A673 (cell line): ENCODE results near the gene FRMD4A. TPM values are rescaled to one million over a fixed set of nuclear protein-coding genes. Genes with fewer than 3 reads are reported as not detected.

Source experiments
- BruUV-seq: library from RNA; stranded (reverse); fragments of 400-500 nt; replicated peaks from 2 replicates; lab custom pipeline; 2021; lab: Mats Ljungman, UMichigan
- CTCF ChIA-PET: fragments of 300-600 bp; sonication (Branson Sonifier 250); formaldehyde crosslinking; loops from one replicate; lab custom pipeline; 2022; ENCODE audit warnings: antibody characterized with exemption; lab: Charles Lee
- POLR2A ChIA-PET: fragments of 300-600 bp; sonication (Branson Sonifier 250); formaldehyde crosslinking; loops from one replicate; lab custom pipeline; 2022; ENCODE audit warnings: antibody characterized with exemption; ENCODE audit not compliant: low non-redundant PET; lab: Charles Lee
- DNase-seq: peaks from one replicate; pipeline ENCODE4 v3.0.0-alpha.2; 2015; ENCODE audit warnings: low spot score
- H3K27ac ChIP-seq: fragments of 200-600 bp; sonication (generic); 2 replicates; pipeline ENCODE4 v1.5.1; 2016; ENCODE audit warnings: mixed run types, low read depth, mild to moderate bottlenecking, mixed read lengths, antibody characterized with exemption, low read length; ENCODE audit not compliant: poor library complexity, severe bottlenecking
- H3K27me3 ChIP-seq: fragments of 200-600 bp; sonication (generic); replicated peaks from 2 replicates; pipeline ENCODE4 v1.6.1; 2017; ENCODE audit warnings: mixed run types, low read depth, mild to moderate bottlenecking, mixed read lengths, antibody characterized with exemption, low read length; ENCODE audit not compliant: insufficient read depth, poor library complexity
- H3K36me3 ChIP-seq: fragments of 200-600 bp; sonication (generic); 2 replicates; pipeline ENCODE4 v1.6.1; 2016; ENCODE audit warnings: mixed run types, mild to moderate bottlenecking, mixed read lengths, antibody characterized with exemption, low read length; ENCODE audit not compliant: insufficient read depth, poor library complexity, severe bottlenecking
- H3K4me1 ChIP-seq: fragments of 200-600 bp; sonication (generic); 2 replicates; pipeline ENCODE4 v1.6.1; 2017; ENCODE audit warnings: mixed run types, mild to moderate bottlenecking, mixed read lengths, antibody characterized with exemption, low read length; ENCODE audit not compliant: insufficient read depth, poor library complexity, severe bottlenecking
- H3K4me3 ChIP-seq: fragments of 200-600 bp; sonication (generic); 2 replicates; pipeline ENCODE4 v1.5.1; 2016; ENCODE audit warnings: low read depth, mixed run types, mild to moderate bottlenecking, mixed read lengths, low read length; ENCODE audit not compliant: poor library complexity, severe bottlenecking
- H3K9me3 ChIP-seq: fragments of 200-600 bp; sonication (generic); 2 replicates; pipeline ENCODE4 v1.6.1; 2016; ENCODE audit warnings: mixed run types, low read depth, mild to moderate bottlenecking, mixed read lengths, antibody characterized with exemption, low read length; ENCODE audit not compliant: poor library complexity, severe bottlenecking
- CTCF ChIP-seq: fragments of 300-800, 200-600 bp; sonication (generic); conservative IDR thresholded peaks from 2 replicates; pipeline ENCODE4 v1.5.1; 2017; ENCODE audit warnings: low read depth, mild to moderate bottlenecking, antibody characterized with exemption, low read length, moderate library complexity, mixed read lengths
- EZH2 ChIP-seq: fragments of 200-600 bp; sonication (generic); IDR thresholded peaks from 2 replicates; pipeline ENCODE4 v1.6.1; 2017; ENCODE audit warnings: borderline replicate concordance, low read depth, mild to moderate bottlenecking, mixed read lengths, antibody characterized with exemption, low read length; ENCODE audit not compliant: poor library complexity, severe bottlenecking
- intact Hi-C: fragments of 100-400 bp; cut with micrococcal nuclease; formaldehyde crosslinking; loops from one replicate; pipeline ENCODE4 v1.10.0; 2022; ENCODE audit not compliant: unreplicated experiment
- total RNA-seq: library from RNA; stranded (reverse); gene quantifications from 2 replicates; pipeline ENCODE4 v1.2.3, GENCODE V29; 2021

The FRMD4A gene
- total RNA-seq, 1 experiment from 2014 or later, result 26.3 TPM

GRCh38 chr10:14262836-14263425 lies 67.8 kb downstream of the FRMD4A start:
- ChIA-PET CTCF (interaction anchor here (0.5 kb wide), 1 partner anchor 18 kb away, joined by 3 read pairs; no protein-coding TSS in a partner anchor), POLR2A (no interaction called here)
- TF ChIP-seq CTCF, result no peak
- no peak for TF ChIP-seq EZH2
- Histone ChIP-seq H3K4me1 (no peaks in the 10 kb centered on the region), H3K36me3 (no peaks in the 10 kb centered on the region), H3K4me3 (no peak overlapping the region), H3K27ac (no peak overlapping the region), H3K27me3 (peaks cover 63% of the 10 kb centered on the region), H3K9me3 (no peaks in the 10 kb centered on the region)
- DNase-seq, result no peak
- intact Hi-C loops, result no loop called here
- no TSS peak for BruUV-seq

DNA sequence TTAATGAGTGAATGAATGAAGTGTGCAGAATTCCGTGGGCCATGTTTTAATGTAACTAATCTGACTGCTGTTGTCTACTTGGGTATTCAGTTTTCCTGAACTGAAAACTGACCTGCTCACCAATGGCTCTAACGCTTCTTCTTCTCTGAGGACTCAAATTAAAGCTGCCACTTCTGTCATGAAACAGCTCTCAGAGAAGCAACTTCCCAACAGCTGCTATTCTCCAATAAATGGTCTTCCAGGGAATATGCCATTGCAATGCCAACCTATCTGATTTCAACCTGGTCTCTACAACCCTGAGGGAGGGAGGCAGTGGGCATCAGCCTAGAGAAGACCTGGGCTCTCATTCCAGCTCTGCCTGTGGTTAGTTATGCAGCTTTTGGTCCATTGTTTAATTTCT lies 69.4 kb downstream of the FRMD4A start:
- ChIA-PET POLR2A (no interaction called here), CTCF (interaction anchor here (1.2 kb wide), 1 partner anchor 76 kb away, joined by 3 read pairs; no protein-coding TSS in a partner anchor)
- TF ChIP-seq CTCF, result no peak
- no TSS peak for BruUV-seq
- Histone ChIP-seq H3K4me1 (no peaks in the 10 kb centered on the region), H3K27me3 (peaks cover 60% of the 10 kb centered on the region), H3K27ac (no peak overlapping the region), H3K36me3 (no peaks in the 10 kb centered on the region), H3K4me3 (no peak overlapping the region), H3K9me3 (no peaks in the 10 kb centered on the region)
- no peak for DNase-seq
- intact Hi-C loops, result no loop called here

- ChIA-PET POLR2A (no interaction called here), CTCF (no interaction called here)
- no peak overlapping the region for H3K27ac ChIP-seq
- H3K36me3 ChIP-seq, result no peaks in the 10 kb centered on the region
- H3K4me3 ChIP-seq, result no peak overlapping the region
- H3K27me3 ChIP-seq, result peaks cover 57% of the 10 kb centered on the region
- TF ChIP-seq CTCF (no peak), EZH2 (no peak)
- H3K4me1 ChIP-seq, result no peaks in the 10 kb centered on the region
- BruUV-seq, result no TSS peak
- H3K9me3 ChIP-seq, result no peaks in the 10 kb centered on the region
- intact Hi-C loops, result no loop called here
- DNase-seq, result no peak
These were observed 70.8 kb downstream of the FRMD4A start for GRCh38 chr10:14259696-14260566.
